C4-2B (cell line): ENCODE data around the gene SP3.

Experiments used
- CTCF ChIP-seq: fragments of 450-650 bp; conservative IDR thresholded peaks from 2 replicates; pipeline ENCODE4 v1.5.1; 2017; ENCODE audit warnings: mild to moderate bottlenecking
- ZFX ChIP-seq: fragments of 450-650 bp; IDR thresholded peaks from 2 replicates; pipeline ENCODE4 v1.6.1; 2017

DNA sequence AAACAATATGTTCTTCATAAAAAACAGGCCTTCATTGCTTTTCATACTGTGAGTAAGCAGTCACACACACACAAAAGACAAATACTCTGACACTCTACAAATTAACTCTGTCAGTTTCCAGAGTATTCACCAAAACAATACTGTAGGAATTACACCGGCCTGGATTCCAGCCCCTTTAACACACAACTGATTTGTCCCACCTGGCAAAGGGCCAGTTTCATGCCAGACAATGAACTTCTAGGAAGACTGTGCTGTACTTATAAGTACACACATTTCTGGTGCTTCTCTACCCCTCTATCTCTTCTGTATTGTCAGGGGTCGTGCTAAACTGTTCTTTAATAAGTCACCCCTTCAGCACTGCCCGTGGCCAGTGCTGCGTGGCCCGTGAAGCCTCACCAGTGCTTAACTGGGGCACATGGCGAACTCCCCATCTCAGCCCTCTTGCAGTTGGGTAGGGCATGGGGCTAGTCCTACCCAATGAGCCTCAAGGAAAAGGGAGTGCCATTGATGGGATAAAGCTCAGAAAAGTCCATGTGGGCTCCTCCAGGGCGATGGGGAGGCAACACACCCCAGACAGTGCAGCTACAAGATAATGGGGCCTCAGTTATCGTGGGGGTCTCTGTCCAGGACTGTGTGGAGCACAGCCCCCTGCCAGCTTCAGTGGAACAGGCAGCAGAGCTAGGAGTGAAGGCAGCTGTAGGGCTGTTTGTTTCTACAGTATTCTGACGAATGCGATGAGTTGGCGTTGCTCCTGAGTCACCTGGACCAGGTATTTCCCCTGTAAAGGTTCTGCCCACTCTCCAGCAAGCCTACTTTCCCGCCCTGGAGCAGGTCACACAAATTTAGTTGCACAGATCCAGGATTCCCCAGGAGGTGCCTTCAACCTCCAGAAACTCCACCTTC lies 99.0 kb downstream of the SP3 start:
- TF ChIP-seq CTCF (no peak), ZFX (no peak)
